LoVo (cell line): ENCODE data around the gene CD5L.

Experiments used
- DNase-seq: peaks from one replicate; pipeline ENCODE4 v3.0.0-alpha.2; 2016; ENCODE audit warnings: low spot score

The CD5L gene

GRCh38 chr1:157841708-157842107 lies at the start of gene CD5L:
TSS of gene CD5L (minus strand) at chr1:157841808. CDS start at chr1:157841701, 107 bp downstream.
- no peak for DNase-seq

DNA sequence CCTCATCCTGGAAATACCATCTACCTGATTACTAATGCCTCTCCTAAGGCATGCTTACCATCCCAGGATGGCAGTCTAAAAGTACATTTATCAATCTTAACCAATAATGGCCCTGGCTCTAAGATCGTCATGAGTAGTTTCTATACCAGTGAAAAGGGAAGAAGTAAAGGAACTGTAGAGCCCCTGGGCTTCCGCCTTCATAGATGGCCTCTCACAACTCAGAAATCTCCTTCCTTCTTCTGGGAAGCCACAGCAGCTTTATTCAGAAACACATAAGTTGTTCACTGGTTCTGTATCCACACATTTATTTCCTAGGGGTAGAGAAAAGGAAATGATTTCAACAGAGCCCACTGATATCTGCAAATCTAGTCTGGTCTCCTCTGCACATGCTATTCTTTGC lies 41.0 kb upstream of the CD5L start:
- no peak for DNase-seq

DNA sequence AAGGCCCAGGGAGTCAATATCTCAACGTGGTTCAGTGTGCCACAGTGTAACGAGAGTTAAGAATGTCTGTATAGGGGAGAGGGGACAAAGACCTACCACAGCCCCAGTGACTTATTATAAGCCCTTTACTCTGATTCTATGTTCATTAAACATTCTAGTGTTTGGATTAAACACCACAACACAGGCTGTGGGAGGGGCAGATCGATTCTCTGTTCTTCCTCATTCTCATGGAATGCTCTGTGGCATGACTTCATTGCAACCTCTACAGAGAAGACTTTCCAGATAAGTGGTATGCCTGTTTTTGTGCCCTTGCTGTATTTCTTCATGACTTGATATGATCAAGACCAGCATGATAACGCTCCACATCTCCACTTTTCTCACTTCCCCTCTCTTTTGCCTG lies 39.0 kb upstream of the CD5L start:
- DNase-seq, result no peak

- peak; percentile 54 for DNase-seq
These were observed 36.5 kb upstream of the CD5L start for GRCh38 chr1:157878059-157878458.

GRCh38 chr1:157870490-157870889 lies 28.9 kb upstream of the CD5L start:
- no peak for DNase-seq

DNA sequence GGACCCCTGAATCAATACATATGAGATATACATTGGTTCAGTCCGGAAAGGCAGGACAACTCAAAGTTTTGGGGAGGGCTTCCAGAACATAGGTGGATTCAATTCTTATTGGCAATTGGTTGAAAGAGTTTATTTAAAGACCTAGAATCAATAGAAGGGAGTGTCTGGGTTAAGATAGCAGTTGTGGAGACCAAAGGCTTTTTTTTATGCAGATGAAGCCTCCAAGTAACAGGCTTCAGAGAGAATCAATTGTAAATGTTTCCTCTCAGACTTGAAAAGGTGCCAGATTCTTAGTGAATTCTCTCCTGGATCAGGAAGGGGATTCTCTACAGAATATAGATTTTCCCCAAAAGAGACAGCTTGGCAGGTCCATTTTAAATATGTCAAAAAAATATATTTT lies 27.0 kb upstream of the CD5L start:
- DNase-seq, result no peak

DNA sequence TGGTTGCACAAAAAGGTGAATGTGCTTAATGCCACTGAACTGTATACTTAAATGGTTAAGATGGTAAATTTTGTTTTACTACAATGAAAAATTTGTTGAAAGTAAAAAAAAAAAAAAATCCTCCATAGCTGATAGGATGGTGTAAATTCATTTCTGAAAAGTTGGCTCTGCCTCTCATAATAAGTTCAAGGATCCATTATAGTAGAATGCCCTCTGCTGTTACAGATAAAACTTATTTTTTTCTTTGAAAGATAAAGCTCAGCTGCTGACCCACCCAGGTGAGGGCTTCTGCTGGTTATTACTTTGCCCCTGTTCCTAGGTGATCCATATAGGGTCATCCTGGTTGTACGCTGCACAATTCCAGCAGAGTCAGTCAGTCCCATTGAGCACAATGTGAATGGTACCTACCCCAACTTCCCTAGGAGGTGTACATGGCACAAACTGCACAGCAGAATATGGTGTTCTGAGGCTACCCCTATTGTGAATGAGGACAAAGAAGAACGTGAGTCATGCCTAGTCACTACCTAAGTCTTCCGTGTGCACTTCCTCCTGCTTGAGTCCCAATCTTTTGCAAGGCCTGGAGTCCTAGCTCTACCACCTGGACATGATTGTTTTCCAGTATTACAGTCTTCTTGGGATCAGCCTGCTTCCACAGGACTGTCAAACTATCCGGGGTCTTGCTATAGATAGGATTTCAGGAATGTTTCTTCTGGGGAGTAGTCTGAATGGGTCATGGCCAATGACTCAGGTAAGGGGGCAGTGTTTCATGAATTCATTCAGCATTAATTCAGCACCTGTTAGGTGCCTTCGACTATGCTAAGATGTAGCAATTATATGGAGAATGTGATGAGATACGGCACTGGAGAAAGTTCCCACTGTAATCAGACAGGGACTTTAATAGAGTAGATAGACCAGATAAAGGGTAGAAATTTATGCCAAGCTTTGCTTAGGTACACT lies 20.8 kb upstream of the CD5L start:
- peak; percentile 14 for DNase-seq

DNA sequence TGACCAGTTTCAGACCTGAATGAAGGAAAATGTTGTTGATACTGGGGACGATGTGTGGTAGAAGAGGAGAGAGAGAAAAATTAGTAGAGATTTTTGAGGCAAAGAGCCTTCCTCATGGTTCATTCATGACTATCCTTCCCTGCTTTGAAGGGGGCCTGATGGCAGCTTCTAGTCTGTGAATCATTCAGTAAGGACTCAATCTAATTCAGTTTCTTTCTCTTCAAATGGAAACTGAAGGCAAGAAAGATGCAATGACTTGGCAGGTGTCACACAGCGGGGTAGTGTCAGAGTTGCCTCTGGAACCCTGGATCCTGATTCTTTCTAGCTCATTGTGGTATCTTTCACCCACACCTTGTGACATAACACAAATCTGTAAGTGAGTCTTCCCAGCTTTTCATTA lies 14.9 kb upstream of the CD5L start:
- DNase-seq, result no peak

GRCh38 chr1:157852476-157852875 lies 10.9 kb upstream of the CD5L start:
- no peak for DNase-seq

- DNase-seq, result no peak
These were observed 7.7 kb upstream of the CD5L start for GRCh38 chr1:157849229-157849875.

DNA sequence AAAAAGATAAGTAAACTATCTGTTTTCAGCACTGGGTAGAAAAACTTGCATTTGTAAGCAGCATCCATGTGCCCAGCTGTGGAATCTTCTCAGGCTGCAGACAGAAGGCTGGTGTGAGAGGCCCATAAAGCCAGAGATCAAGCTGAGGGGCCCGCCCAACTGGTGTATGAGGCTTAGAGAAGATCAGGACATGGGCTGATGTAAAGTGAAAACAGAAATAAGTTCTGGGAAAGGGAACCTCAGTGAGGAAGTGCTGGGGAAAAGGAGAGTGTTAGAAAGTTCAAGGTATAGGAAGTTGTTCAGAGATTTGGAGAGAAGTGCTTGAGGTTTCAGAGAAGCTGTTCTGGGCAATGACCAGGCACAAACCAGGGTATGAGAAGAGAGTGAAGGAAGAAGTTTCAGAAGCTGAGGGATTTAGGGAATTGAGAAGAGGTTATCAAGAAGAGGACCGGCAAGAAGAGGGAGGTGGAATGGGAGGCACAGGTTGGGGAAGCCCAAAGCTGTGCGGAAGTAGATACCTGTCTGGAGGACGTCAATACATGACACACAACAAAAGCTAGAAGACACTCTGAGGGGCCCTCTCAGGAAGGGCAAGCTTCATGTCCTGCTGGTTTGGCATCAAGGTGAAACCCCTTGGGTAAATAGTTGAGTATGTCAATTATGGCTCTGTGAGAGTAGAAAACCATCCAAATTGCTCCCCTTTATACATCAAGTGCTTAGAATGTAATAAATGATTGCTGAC lies 2.7 kb upstream of the CD5L start:
- DNase-seq, result no peak

GRCh38 chr1:157842939-157843338 lies 1.3 kb upstream of the CD5L start:
- no peak for DNase-seq

DNA sequence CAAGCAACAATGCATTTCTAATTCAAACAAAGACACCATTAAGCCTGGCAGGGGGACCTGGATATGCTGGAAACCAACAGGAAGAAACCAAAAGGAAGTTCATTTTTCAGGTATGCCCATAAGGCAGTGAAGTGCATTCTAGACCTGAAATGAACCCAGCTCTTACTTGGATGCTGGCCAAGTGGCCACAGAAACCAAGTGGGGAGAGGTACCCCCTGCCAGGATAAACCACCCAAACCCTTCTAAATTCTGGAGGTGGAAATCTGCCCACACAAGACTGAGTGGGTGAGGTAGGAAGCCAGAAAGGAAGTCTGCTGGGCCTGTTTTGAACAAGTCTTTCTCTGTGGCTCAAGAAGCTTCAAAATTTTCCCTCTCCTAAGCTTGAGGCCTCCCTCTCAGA lies 2.6 kb downstream of the CD5L start:
- no peak for DNase-seq

- DNase-seq, result no peak
These were observed 7.2 kb downstream of the CD5L start for GRCh38 chr1:157834430-157834829.

DNA sequence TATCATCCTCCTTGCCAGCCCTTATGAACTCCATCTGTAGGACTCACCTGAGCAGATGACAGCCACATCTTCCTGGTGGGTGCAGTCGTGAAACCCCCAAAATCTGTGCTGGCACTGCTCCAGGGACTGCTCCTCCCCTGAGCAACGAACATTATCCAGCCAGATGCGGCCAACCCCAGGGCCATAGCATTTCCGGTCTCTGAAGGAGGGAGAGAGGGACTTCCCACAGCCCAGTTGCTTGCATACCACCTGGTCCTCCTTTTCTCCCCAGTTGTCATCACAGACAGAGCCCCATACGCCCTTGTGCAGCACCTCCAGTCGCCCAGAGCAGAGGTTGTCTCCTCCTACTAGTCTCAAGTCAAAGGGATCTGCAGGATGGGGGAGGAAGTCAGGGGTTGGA lies 8.5 kb downstream of the CD5L start:
- no peak for DNase-seq

GRCh38 chr1:157831968-157832626 lies 9.5 kb downstream of the CD5L start:
- DNase-seq, result no peak

- no peak for DNase-seq
These were observed 10.7 kb downstream of the CD5L start for GRCh38 chr1:157830887-157831286.

GRCh38 chr1:157829711-157830110 lies 11.9 kb downstream of the CD5L start:
- no peak for DNase-seq

- DNase-seq, result no peak
These were observed 12.4 kb downstream of the CD5L start for GRCh38 chr1:157829210-157829609.

DNA sequence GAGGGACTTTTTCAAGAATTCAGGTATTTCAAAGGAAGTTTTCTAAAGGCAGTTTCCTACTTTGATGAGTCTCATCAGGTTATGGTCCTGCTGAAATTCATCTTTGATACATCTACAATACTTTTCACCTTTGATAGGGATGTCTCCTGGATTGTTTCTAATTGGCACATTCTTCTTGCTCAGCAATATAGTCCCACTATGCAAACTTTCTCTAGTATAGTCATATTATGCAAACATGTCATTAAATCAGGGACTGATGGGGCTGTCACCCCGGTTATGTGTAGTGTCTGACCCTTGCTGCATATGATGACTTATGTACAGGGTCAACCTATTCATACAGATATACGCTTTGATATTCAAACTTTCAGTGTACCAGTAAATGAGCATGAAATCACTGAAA lies 21.3 kb downstream of the CD5L start:
- DNase-seq, result no peak

DNA sequence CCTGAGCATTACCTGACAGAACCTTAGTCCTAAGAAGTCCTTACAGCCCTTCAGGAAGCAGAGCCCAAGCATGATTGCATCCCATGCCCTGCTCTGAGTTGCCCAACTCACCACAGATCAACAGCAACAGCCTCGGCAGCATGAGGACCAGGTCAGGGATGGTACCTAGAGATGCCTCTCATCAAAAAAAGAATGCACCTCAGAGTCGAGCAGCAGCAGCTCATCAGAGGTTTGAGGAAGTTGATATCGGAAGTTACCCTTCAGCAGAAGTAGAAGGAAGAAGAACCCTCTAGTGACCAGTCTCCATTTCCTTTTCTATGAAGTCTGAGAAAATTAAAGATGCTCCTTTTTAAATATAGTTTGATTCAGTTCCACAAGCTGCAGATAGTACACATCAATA lies 21.7 kb downstream of the CD5L start, which contains the start of gene FCRL1:
Gene FCRL1, minus strand, starts transcription at position 225 of the 400 bp plus-strand sequence. Its CDS starts 83 bp downstream, at position 142.
- no peak for DNase-seq

DNA sequence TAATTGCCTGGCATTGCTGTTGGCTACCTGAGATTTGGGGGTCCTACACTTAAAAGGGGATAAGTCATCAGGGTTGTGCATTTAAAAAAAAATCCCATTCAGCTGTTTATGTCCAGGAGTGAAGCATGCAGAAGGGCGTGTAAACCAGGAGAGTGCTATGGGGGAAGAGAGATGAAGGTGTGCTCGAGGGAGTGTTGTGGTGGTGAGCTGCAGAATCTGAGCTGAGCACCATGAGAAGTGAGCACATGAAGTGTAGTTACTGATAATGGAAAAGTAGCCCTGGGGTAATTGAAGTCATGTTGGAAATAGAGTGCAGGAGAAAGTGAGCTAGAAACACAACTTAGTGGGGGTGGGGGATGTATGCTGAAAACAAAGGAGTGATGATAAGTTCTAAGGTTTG lies 22.4 kb downstream of the CD5L start:
- DNase-seq, result no peak
